NCI-H2227 treated with DMSO at 0.1 percent for 48 hours (cell line): ENCODE data around the gene TCEAL7.
"Not testable (repeated sequence)": the region's sequence is repeated elsewhere in the genome, so short reads cannot be mapped to it uniquely, and the experiment has no call there.

ENCODE experiments used
- DNase-seq: peaks from one replicate; lab custom pipeline; 2025; lab: John Stamatoyannopoulos, UW

Gene TCEAL7, protein sequence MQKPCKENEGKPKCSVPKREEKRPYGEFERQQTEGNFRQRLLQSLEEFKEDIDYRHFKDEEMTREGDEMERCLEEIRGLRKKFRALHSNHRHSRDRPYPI

DNA sequence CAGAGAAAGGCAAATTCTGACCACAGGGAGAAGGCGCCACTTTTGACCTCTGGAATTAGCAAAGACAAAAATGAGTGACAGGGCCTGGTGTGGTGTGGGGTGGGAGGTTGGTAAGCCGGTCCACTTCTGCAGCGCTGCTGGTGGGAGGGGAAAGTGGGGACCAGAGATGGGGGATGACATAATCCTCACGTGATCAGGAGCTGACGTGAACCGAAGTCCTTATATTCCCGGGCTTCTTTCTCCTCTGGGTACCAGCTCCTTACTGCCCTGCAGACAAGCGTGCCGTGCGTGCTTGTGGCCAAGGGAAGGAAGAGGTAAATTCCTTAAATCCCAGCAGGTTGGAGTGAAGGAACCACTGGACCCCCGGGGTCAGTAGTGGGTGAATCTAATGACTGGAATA, at the start of gene TCEAL7:
Gene TCEAL7 (plus strand): TSS at position 249 of the 400 bp plus-strand sequence. CDS start 1,165 bp downstream, outside the sequence.
- DNase-seq, result peak; percentile 89

DNA sequence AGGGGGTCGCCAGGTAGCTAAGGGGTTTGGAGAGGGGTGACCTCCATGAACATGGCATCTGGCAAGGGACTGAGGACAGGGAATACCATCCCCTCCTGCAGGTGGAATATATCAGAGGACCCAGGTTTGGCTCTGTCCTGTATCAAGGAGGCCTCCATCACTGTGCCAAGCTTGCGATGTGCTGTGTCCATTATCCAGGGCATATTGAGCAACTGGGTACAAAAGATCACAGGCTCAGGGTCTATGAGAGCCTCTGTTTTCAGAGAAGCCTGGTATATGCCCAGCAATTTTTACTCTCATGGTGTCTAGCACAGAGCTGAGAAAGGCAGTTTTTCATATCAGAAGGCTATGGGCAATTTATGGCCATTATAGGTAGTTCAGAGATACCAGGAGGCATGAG, 36.9 kb upstream of the TCEAL7 start:
- no peak for DNase-seq

DNA sequence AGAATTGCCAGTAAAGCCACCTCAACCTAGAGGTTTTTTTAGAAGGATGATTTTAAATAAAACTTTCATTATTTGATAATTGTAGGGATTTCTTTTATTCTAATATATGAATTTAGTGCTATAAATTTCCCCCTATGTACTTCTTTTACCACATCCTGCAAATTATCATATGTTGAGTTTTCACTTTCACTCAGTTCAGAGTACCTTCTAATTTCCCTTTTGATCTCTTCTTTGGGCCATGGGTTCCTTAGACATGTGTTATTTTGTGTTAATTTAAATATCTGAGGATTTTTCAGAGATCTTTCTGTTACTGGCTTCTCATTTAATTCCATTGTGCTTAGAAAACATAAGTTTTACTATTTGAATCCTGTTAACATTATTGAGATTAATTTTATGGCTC, 25.3 kb upstream of the TCEAL7 start:
- DNase-seq, result no peak

DNA sequence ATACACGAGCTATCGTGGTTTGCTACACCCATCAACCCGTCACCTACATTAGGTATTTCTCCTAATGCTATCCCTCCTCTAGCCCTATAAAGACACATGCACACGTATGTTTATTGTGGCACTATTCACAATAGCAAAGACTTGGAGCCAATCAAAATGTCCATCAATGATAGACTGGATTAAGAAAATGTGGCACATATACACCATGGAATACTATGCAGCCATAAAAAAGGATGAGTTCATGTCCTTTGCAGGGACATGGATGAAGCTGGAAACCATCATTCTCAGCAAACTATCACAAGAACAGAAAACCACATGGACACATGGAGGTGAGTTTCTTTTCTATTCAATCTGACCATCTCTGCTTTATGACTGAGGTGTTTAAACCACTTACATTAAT, 24.4 kb upstream of the TCEAL7 start:
- DNase-seq, result not testable (repeated sequence)

DNA sequence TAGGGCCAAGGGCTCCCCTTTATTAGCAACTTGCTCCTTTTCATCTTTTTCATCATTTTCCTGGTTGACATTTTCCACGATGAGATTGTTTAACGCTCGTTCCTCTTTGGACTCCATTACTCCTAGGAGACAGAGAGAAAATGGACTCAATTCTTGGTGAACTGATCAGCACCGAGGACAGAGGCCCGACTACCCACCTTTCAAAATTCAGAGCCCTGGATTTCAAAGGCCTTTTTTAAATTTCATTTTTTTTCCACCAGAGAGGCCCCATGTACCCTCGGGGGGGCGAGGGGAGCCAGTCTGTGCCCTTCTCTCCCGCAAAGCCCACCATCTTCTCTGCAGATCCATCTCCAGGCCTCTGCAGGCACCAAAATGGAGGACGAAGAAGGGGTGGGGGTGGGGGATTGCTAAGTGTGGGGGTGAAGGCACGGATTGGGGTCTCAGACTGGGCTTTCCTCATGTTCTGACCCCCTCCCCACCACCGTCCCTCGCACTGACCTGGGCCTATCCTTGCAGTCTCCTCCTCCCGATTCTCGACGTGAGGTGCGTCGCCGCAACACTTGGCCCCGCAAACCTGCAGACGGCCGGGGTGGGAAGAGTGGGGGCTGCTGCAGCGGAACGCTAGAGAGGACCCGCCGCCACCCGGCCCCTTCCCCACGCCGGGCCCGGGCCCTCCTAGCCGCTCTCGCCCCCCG, 20.0 kb upstream of the TCEAL7 start:
- DNase-seq, result no peak

DNA sequence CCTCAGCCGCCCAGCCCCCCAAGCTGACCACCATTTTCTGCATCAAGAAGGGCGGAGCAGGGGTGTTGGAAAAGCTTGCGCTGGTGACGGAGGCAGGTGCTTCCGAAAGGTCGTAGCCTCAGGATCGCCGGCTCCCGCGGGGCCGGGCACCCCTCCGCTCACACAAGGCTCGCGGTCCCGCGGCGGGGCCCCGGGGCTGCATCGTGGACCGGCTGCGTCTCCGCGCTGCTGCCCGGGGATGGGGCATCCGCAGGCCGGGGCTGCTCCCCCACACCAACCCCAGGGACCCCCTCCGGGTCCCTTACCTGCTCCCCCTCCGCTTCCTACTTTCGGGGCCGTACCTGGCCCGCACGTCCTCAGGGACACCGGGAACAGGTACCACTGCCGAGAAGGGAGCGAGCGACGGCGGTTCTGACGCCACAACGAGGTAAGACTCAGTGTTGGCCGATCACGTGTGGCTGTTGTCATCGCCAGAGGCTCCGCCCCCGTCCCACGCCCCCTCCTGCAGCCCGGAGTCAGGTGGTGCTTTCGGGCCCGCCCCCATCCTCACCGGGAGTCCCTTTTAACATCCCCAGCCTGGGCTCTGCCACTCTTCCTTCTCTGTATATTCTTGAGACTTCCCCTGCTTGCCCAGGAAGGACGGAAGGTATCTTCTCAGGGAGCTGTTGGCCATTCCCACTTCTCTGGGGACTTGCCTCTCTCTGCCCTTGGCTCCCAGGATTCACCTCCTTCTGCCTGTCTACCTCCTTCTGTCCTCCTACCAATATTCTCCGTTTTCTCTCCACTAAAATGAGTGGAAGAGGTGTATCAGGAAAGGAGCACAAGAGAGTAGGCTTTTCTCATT, 19.3 kb upstream of the TCEAL7 start, which contains the start of gene BEX2:
Gene BEX2 (minus strand): TSS at position 436 of the 844 bp plus-strand sequence. CDS start 1,014 bp downstream, outside the sequence.
- peak; percentile 93 for DNase-seq

DNA sequence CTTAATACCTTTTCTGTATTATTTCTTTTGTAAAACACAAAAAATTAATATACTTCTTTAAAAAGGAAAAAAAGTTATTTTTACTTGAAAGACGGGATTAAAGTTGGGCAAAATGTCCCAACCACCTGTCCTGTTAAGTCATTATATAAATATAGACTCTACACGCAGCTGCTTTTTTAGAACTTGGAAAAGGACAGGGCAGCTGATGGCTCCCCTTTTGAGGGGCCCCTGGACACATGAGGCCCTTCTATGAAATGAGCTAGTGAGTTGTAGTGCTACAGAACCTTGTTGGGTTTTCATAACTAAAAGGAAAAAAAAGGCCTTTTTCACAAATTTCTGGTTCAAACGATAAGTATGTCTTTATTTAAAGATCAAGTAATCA, 18.6 kb upstream of the TCEAL7 start:
- DNase-seq, result no peak

DNA sequence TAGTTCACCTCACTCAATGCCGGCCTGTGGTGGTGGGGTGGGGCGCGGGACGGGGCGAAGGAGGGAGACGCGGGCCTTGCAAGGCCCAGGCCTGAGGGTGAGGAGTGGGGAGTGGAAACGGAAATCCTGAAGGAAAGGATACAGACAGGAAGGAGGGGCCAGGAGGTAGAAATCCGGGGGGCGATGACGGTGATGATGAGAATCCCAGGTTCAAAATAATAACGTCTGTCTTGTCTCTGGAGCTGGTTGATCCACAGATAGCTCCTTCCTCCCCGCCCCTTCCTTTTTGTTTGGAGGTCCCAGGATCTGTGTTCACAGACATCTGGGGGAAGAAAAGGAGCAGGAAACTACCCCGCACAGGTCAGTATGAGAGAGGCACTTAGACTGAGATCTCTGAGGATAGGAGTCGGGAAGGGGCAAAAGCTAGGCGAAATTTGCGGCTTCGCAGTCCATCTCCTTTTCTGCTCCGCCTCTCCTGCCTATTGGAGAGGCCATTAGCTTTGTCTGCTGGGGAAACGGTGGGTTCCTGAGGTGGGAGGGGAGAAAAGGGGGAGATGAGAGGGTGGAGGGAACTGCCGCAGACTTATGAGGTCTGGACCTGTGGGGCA, 746 bp downstream of the TCEAL7 start:
- peak; percentile 54 for DNase-seq

DNA sequence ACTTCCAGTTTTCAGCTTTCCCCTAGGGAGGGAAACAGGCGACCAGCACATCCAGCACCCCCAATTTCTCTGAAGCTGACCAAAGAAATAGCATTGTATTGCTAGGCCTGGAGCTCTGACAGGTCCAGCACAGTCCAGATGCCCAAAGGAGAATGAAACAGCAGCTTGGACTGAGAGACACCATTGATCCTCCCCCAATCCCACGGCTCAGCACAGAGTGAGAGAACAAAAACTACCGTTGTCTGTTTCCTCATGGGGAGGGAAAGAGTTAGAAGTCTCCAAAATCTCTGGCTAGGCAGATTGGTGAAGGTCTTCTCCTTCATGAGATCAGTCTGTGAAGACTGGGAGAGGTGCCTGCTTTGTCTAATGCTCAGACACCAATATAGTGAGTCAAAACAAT, 8.6 kb downstream of the TCEAL7 start:
- DNase-seq, result no peak

DNA sequence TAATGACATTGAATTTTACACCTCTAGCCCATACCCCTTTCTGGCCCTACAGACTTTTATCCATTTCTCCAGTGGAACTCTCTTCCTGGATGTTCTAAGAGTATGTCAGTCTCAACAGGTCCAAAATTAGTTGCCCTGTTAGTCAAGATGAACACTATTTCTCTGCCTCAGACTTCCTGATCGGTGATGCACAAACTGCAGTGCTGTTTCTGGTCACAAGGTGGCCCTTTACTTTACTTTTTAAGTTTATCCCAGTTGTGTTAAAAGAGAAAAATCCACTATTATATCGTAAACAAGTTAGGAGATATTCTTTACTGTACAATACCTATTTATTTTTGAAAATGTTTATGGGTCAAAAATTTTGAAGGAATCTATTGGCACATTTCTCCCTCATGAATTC, 13.1 kb downstream of the TCEAL7 start:
- peak; percentile 43 for DNase-seq

DNA sequence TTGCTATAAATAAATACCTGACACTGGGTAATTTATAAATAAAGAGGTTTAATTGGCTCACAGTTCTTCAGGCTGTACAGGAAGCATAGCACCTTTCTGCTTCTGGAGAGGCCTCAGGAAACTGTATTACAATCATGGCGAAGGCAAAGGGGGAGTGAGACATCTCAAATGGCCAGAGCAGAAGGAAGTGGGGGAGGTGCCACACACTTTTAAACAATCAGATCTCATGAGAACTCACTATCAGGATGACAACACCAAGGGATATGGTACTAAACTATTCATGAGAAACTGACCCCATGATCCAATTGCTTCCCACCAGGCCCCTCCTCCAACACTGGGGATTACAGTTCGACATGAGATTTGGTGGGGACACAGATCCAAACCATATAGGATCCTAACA, 14.6 kb downstream of the TCEAL7 start:
- DNase-seq, result no peak

DNA sequence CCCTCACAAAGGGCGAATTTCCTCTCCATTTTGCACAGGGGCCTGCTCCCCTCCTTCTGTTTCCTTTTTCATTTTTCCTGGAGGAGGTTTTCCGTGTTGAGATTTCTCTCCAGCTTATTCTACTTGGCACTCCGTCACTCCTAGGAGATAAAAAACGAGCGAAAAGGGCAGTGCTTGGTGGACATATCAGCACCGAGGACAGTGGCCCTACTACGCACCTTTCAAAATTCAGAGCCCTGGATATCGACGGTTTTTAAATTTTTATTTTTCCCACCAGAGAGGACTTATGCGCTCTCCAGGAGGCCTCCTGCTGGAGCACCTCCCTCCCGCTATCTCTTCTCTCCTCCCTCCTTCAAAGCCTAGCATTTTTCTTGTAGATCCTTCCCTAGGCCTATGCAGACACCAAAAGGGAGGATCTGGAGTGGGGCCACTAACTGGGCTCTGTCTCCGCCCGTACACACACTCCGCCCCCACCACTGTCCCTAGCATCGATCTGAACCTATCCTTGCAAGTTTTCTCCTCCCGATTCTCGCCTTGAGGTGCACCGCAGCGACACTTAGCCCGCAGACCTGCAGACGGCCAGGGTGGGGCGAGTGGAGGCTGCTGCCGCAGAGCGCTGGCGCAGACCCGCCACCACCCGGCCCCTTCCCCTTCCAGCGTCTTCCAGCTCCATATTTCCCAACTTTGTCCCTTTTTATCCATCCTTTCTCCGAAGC, 17.8 kb downstream of the TCEAL7 start:
- peak; percentile 20 for DNase-seq

DNA sequence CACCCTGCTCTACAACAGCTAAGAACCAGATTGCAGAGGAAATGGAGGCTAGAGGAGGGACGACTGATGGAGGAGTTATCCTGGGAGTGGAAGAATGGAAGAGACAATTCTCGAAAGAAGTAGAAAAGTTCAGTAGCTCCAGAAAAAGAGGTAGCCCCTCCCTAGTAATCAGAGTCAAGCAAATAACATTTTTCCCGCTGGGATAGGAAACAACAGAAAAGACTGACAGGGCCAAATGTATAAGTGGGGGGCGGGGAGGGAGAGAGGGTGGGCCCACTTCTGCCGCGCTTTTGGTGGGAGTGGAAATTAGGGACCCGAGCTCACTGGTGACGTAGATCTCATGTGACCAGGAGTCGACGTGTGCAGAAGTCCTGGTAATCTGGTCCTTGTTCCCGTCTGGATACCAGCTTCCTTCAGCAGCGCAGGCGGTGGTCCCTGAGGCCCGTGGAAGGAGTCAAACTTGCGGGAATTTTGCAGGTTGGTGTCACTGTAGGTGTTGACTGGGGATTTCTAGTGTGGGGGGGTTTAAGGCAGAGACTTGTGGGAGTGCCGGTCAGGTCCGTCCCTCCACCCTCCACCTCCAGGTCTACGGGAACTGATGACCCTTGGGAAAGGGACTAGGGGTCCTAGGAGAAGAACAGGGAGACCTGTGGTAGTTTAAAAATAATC, 26.2 kb downstream of the TCEAL7 start, which contains the start of gene TCEAL9:
Gene TCEAL9 (plus strand): TSS at position 377 of the 669 bp plus-strand sequence. CDS start 1,179 bp downstream, outside the sequence.
- DNase-seq, result peak; percentile 87

DNA sequence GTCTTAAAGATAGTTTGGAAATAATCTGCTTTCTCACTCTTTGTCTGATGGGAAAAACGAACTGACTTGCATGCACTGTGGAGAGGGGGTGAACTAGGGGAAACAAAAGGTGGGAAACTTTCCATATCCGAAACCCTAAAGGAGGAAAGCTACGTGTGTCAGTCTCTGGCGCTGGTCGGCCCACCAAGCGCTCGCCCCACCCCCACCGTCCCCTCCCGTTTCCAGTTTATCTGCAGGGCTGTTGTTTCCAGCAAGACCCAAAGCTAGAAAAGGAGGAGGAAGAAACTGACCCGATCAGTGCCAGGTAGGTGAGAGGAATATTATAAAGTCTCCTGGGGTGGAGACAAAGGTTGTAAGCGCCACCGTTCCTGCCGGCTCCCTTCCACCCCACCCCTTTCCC, 26.8 kb downstream of the TCEAL7 start:
- no peak for DNase-seq

DNA sequence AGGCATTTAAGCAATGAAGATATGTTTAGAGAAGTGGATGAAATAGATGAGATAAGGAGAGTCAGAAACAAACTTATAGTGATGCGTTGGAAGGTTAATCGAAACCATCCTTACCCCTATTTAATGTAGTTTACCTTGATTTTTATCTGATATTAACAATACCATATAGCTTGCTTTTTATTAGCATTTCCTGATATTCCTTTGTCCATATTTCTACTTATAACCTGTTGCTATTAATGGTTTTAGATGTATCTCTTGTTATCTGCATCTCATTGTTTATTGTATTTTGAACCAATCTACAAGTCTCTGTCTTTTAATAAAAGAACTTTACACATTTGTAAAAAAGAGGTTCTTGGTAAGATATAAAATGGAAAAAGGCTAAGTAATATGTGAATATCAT, 27.8 kb downstream of the TCEAL7 start:
- no peak for DNase-seq

DNA sequence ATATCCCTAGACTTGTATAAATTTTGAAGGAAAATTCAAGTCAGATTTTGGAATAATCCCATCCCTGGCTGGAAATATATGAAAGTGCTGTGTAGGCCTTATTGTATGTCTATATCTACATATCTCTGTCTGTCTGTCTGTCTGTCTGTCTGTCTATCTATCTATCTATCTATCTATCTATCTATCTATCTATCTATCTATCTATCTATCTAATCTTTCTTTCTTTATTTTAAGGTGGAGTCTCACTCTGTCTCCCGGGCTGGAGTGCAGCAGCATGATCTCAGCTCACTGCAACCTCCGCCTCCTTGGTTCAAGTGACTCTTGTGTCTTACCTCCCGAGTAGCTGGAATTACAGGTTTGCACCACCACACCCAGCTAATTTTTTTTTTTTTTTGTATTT, 29.6 kb downstream of the TCEAL7 start:
- DNase-seq, result not testable (repeated sequence)

DNA sequence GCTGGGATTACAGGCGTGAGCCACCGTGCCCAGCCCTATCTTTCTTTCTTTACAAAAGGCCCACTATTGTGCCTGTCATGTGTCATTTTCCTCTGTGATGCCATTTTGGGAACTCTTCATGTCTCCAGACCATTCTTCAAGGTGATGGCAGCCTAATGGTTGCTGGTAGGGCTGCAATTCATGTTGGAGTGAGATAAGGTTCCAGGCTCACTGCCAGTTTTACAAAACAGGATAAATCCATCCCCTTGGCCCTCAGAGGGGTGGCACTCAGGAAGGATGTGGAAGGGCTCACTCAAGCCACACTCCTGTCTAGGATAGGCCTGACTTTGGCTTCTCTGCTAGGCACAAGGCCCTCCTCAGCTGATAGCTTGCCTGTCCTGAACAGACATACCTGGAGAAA, 30.1 kb downstream of the TCEAL7 start:
- no peak for DNase-seq

DNA sequence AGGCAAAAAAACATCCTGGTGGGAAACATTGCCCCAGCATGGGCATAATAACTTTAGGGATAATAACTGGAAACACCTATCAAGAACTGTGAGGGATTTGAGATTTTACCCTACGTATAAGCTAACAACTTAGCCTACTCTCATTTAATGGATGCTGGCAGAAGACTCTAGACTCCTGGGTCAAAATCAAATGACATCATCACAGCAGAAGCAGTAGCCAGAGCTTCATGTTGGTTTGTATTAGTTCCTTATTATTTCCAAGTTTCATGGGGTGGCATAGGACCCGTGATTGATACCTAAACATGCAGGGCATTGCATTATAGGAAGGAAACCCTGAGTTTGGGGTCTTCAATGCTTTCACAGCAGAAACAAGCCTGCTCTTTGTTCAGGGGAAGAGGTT, 30.9 kb downstream of the TCEAL7 start:
- no peak for DNase-seq

DNA sequence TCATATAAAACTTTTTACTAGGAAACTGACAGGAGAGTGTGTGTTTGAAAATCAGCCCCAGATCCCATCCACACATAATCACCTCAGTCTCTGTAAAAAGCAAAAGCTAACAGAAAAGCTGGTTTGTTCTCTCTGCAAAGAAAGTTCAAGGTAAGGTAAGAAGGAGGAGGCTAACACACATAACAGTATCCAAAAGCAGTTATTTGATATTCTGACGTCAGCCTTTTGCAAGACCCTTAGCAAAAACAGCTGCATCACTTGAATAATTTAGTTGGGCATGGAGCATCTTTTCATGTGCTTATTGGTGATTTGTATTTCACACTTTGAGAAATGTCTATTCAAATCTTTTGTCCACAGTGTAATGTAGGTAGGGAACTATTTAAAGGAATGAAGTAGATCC, 31.8 kb downstream of the TCEAL7 start:
- DNase-seq, result no peak

DNA sequence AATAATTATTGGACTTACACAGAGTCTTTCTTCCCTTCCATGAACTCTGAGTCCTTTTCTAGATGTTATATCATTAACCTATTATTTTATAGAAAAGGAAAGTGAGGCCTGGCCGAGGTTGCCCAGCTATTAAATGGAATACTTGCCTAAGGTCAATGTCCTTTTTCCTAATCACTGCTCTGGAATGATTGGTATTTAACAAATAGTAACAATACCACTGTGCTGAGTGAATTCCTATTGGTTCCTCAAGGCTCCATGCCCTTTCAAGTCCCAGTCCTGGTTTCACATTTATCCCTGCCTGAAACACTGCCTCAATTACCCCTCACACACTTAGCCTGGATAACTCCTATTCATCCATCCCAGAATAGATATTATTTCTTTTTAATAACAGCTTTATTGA, 32.4 kb downstream of the TCEAL7 start:
- DNase-seq, result no peak

DNA sequence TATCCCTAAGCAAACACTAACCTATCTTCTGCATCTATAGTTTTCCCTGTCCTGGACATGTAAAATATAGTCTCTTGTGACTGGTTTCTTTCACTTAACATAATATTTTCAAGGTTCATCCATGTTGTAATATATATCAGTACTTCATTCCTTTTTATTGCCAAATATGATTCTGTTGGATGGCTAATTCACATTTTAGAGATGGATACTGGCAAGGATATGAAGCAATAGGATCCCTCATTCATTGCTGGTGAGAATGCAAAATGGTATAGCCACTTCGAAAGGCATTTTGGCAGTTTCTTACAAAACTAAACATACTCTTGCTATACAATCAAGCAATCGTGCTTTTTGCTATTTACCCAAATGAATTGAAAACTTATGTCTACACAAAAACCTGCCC, 33.0 kb downstream of the TCEAL7 start:
- no peak for DNase-seq
